Endothelial cell of umbilical vein (primary cell): ENCODE data around the gene LRRC28. TPM values are rescaled to one million over a fixed set of nuclear protein-coding genes. Genes with fewer than 3 reads are reported as not detected.

Experiments used
- BruUV-seq: library from RNA; stranded (reverse); fragments of 400-500 nt; replicated peaks from 2 replicates; lab custom pipeline; 2021; lab: Mats Ljungman, UMichigan
- CTCF ChIA-PET: fragments of 300-600, 350-600 bp; sonication (Branson Sonifier 250); formaldehyde crosslinking; loops from one replicate; lab custom pipeline; 2021; ENCODE audit warnings: antibody characterized with exemption, inconsistent platforms; lab: Charles Lee
- POLR2A ChIA-PET: fragments of 300-600, 350-600 bp; sonication (Branson Sonifier 250); formaldehyde crosslinking; loops from one replicate; lab custom pipeline; 2021; ENCODE audit warnings: antibody characterized with exemption, inconsistent platforms; lab: Charles Lee
- DNase-seq: peaks from one replicate; pipeline ENCODE4 v3.0.0-alpha.2; 2011; ENCODE audit warnings: low read depth, low spot score
- FAIRE-seq: peaks from 2 replicates; lab custom pipeline; 2011; peaks lifted over from hg19 to GRCh38; lab: Jason Lieb, UNC
- H2AFZ ChIP-seq: 2 replicates; pipeline ENCODE4 v1.6.0; 2012; ENCODE audit warnings: low read depth, low read length, control low read depth, inconsistent platforms
- H3K27ac ChIP-seq: 2 replicates; pipeline ENCODE4 v1.5.1; 2011; ENCODE audit warnings: low read depth, mild to moderate bottlenecking, control low read depth, low read length, moderate library complexity; ENCODE audit not compliant: insufficient read depth
- H3K27me3 ChIP-seq, 2 experiments: 2 replicates each; pipeline versions ENCODE4 v1.6.0 to v1.6.1; 2011; ENCODE audit warnings: low read length in 2 of 2, mixed read lengths in 1 of 2; ENCODE audit not compliant: control insufficient read depth in 2 of 2, insufficient read depth in 2 of 2
- H3K36me3 ChIP-seq, 2 experiments: 2 replicates in 1 of 2; 3 replicates in 1 of 2; pipeline ENCODE4 v1.5.1; 2011; ENCODE audit warnings: low read length in 2 of 2, mild to moderate bottlenecking in 1 of 2, moderate library complexity in 1 of 2; ENCODE audit not compliant: control insufficient read depth in 2 of 2, insufficient read depth in 2 of 2; ENCODE audit errors: extremely low read depth in 1 of 2
- H3K4me1 ChIP-seq: 3 replicates; pipeline ENCODE4 v1.5.1; 2011; ENCODE audit warnings: mild to moderate bottlenecking, low read length; ENCODE audit not compliant: control insufficient read depth, insufficient read depth; ENCODE audit errors: extremely low read depth
- H3K4me2 ChIP-seq: 2 replicates; pipeline ENCODE4 v1.6.1; 2011; ENCODE audit warnings: low read length, control low read depth, mixed read lengths; ENCODE audit not compliant: insufficient read depth
- H3K4me3 ChIP-seq, 3 experiments: fragments of 200-600 bp in 1 of 3; sonication (generic), shearing (Covaris generic) in 1 of 3; replicated peaks in 1 of 3; 2 replicates each; pipeline ENCODE4 v1.5.1; 2011 to 2016; ENCODE audit warnings: control low read depth in 3 of 3, low read length in 3 of 3, mild to moderate bottlenecking in 2 of 3, inconsistent platforms in 1 of 3, low read depth in 1 of 3, moderate library complexity in 1 of 3; ENCODE audit not compliant: insufficient read depth in 1 of 3
- H3K79me2 ChIP-seq: 2 replicates; pipeline ENCODE4 v1.6.0; 2012; ENCODE audit warnings: low read length, inconsistent platforms; ENCODE audit not compliant: control insufficient read depth, insufficient read depth
- H3K9ac ChIP-seq: replicated peaks from 2 replicates; pipeline ENCODE3; 2011; ENCODE audit warnings: low read length, control low read depth; ENCODE audit not compliant: insufficient read depth; ENCODE audit errors: extremely low read depth
- H3K9me1 ChIP-seq: replicated peaks from 3 replicates; pipeline ENCODE4 v1.6.0; 2011; ENCODE audit warnings: mild to moderate bottlenecking, low read length; ENCODE audit not compliant: control insufficient read depth, insufficient read depth; ENCODE audit errors: extremely low read depth
- H3K9me3 ChIP-seq: replicated peaks from 2 replicates; pipeline ENCODE4 v1.5.1; 2012; ENCODE audit warnings: low read length, inconsistent platforms; ENCODE audit not compliant: control insufficient read depth, insufficient read depth
- H4K20me1 ChIP-seq: replicated peaks from 2 replicates; pipeline ENCODE3; 2011; ENCODE audit warnings: mild to moderate bottlenecking, low read length; ENCODE audit not compliant: control insufficient read depth, insufficient read depth; ENCODE audit errors: extremely low read depth
- EZH2 ChIP-seq: IDR thresholded peaks from 2 replicates; pipeline ENCODE4 v1.6.1; 2012; ENCODE audit warnings: borderline replicate concordance, low read depth, mild to moderate bottlenecking, moderate library complexity, low read length, inconsistent platforms; ENCODE audit not compliant: severe bottlenecking
- GATA2 ChIP-seq: IDR thresholded peaks from 2 replicates; pipeline ENCODE4 v1.7.0; 2011; ENCODE audit warnings: low read depth, mild to moderate bottlenecking, moderate library complexity, mixed read lengths, low read length; ENCODE audit not compliant: insufficient read length, insufficient read depth
- JUN ChIP-seq: IDR thresholded peaks from 2 replicates; pipeline ENCODE4 v1.6.1; 2011; ENCODE audit warnings: borderline replicate concordance, low read depth; ENCODE audit not compliant: insufficient read length, insufficient read depth
- POLR2A ChIP-seq: IDR thresholded peaks from 2 replicates; pipeline ENCODE4 v1.6.1; 2012; ENCODE audit warnings: low read depth, mild to moderate bottlenecking, control low read depth, low read length
- POLR2AphosphoS5 ChIP-seq: IDR thresholded peaks from 2 replicates; pipeline ENCODE4 v1.6.1; 2012; ENCODE audit warnings: low read depth, mild to moderate bottlenecking, control low read depth, low read length, moderate library complexity; ENCODE audit not compliant: insufficient read depth
- dilution Hi-C: fragments of 300-500 bp; cut with MboI; formaldehyde crosslinking; loops from one replicate; pipeline ENCODE4 v1.15.0; 2019; ENCODE audit warnings: low sequenced_read_pairs; ENCODE audit not compliant: extremely low pct_ligation_motif_present
- intact Hi-C: fragments of 100-400 bp; cut with micrococcal nuclease; formaldehyde crosslinking; loops from one replicate; pipeline ENCODE4 v1.10.0; 2022
- polyA plus RNA-seq, 4 experiments: library from polyadenylated mRNA; depleted of rRNA in 3 of 4; stranded (reverse) in 3 of 4; unstranded in 1 of 4; fragments of >200 nt; gene quantifications; 2 replicates each; pipeline versions ENCODE4 v1.2.1 to v1.2.3, GENCODE V29; 2011 to 2012; ENCODE audit warnings: missing spikeins in 1 of 4
- total RNA-seq: library from RNA; stranded (reverse); gene quantifications from 2 replicates; pipeline ENCODE4 v1.2.3, GENCODE V29; 2021
- TF ChIP-seq, protein P1 (sequence below): IDR thresholded peaks from 2 replicates; pipeline ENCODE4 v1.6.1; 2011; ENCODE audit not compliant: insufficient read depth, insufficient read length

The LRRC28 gene
- total and polyA plus RNA-seq, 2 donors (not counting 3 experiments of a cell fraction or from before 2014, with no cell fraction given) = 19.6 to 26.7 TPM

DNA sequence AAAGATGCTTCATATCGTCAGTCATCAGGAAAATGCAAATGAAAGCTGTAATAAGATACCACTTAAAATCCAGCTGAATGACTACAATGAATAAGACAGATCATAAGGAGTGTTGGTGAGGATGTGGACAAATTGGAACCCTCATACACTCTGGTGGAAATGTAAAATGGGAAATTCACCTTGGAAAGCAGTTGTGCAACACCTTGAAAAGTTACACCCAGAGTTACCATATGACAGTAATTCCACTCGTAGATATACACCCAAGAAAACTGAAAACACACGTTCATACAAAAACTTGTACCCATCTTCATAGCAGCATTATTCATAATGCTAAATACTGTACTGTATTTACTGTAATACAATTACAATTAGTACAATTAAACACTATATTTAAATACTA, 4.2 kb upstream of the LRRC28 start:
- FAIRE-seq (no peak), DNase-seq (no peak)
- no TSS peak for BruUV-seq
- no peaks in the 10 kb centered on the region for H4K20me1 ChIP-seq
- dilution Hi-C loops = no loop called here
- H3K27ac ChIP-seq = no peak overlapping the region
- no peaks in the 10 kb centered on the region for H3K9me3 ChIP-seq
- no peaks in the 10 kb centered on the region for H3K27me3 ChIP-seq
- H3K4me1 ChIP-seq = peaks cover 22% of the 10 kb centered on the region
- no peak overlapping the region for H3K9ac ChIP-seq
- H3K36me3 ChIP-seq = no peaks in the 10 kb centered on the region
- no peak for TF ChIP-seq POLR2AphosphoS5
- intact Hi-C loops = no loop called here
- H3K4me2 ChIP-seq = no peak overlapping the region
- peaks cover 31% of the 10 kb centered on the region for H3K79me2 ChIP-seq
- CTCF ChIA-PET = interaction anchor here (0.9 to 1.3 kb wide), 2 partner anchors 13 to 147 kb away, joined by 3 to 4 read pairs; no protein-coding TSS in a partner anchor
- H2AFZ ChIP-seq = no peak overlapping the region
- no peak overlapping the region for H3K4me3 ChIP-seq
- H3K9me1 ChIP-seq = no peaks in the 10 kb centered on the region
- POLR2A ChIA-PET = no interaction called here

DNA sequence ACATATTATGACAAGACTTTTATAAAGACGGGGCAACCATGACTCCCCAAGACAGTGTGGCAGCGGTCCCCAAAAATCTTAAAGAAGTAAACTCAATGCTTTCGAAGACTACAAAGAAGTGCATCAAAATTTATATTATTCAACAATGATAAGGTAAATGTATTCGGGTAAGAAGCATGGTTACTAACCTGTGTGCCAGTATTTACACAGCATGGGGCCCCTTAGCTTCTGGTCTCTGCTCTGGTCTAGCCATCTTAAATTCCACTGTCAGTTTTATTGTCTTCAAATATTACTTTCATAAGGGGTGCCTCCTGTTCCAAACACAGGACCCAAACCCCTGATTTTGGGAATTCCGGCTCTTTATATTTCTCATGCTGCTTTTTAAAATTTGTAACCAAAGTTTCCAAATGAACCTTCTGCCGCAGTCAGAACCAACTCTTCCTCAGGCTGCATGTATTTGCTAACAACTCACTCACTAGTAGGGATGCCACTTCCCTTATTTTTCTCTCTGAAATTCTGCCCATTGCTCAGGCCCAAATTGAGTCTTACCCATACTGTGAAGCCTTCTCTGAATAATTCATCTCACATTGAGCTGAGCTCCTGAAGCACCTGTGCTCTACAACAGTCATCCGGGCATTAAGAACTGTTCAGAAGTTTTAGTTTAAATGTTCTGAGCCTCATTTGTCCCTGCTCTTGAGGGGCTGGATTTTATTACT, 3.1 kb upstream of the LRRC28 start:
- Histone ChIP-seq H3K79me2 (peaks cover 32% of the 10 kb centered on the region), H3K27me3 (no peaks in the 10 kb centered on the region), H3K4me2 (peak overlapping the region; percentile 80), H3K9me1 (no peaks in the 10 kb centered on the region), H3K4me1 (peaks cover 25% of the 10 kb centered on the region), H3K36me3 (no peaks in the 10 kb centered on the region), H3K9ac (peak overlapping the region; percentile 100), H2AFZ (no peak overlapping the region), H4K20me1 (no peaks in the 10 kb centered on the region), H3K9me3 (no peaks in the 10 kb centered on the region), H3K4me3 (peak overlapping the region in 1 of 3 experiments; percentile 100), H3K27ac (peak overlapping the region; percentile 8)
- no TSS peak for BruUV-seq
- intact Hi-C loops = no loop called here
- ChIA-PET POLR2A (no interaction called here), CTCF (no interaction called here)
- TF ChIP-seq POLR2A = no peak
- TF ChIP-seq GATA2 = no peak
- no peak for TF ChIP-seq EZH2
- no peak for TF ChIP-seq JUN
- TF ChIP-seq, protein P1, sequence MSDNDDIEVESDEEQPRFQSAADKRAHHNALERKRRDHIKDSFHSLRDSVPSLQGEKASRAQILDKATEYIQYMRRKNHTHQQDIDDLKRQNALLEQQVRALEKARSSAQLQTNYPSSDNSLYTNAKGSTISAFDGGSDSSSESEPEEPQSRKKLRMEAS = no peak
- FAIRE-seq (no peak), DNase-seq (no peak)
- dilution Hi-C loops = no loop called here
